IPS-18c (cell line): Measurements from ENCODE around the gene OR4C11.

Experiments
- H3K4me3 ChIP-seq: 2 replicates; pipeline ENCODE4 v1.7.0; 2013; ENCODE audit warnings: low read depth, mild to moderate bottlenecking, low read length, moderate library complexity; ENCODE audit not compliant: insufficient read depth
- H3K9me3 ChIP-seq: one replicate; pipeline ENCODE4 v1.6.1; 2013; ENCODE audit warnings: mild to moderate bottlenecking, low read length, moderate library complexity; ENCODE audit not compliant: control insufficient read depth, insufficient read depth

Gene OR4C11, protein sequence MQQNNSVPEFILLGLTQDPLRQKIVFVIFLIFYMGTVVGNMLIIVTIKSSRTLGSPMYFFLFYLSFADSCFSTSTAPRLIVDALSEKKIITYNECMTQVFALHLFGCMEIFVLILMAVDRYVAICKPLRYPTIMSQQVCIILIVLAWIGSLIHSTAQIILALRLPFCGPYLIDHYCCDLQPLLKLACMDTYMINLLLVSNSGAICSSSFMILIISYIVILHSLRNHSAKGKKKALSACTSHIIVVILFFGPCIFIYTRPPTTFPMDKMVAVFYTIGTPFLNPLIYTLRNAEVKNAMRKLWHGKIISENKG

DNA sequence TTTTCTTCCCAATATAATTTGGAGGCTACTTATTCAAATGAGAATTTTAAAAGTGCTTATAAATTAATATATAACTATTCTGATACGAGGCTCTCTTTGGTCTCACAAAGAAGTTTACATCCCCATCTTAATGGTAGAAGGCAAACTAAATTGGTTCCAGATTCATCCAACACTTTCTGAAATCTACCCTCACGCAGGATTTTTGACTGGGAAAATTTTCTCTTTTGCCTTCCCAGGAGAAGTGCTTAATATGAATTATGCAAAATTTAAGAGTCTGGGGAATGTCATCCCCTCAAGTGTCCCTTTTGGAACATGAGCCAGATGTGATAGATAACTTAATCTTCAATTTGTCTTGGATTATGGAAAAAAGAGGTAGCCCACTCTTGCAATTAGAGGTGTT lies at the start of gene OR4C11:
TSS of gene OR4C11 (minus strand) at position 101 of the 400 bp plus-strand sequence. CDS start 3,272 bp downstream, outside the sequence.
- H3K9me3 ChIP-seq: no peaks in the 10 kb centered on the region
- no peak within 1 kb of the TSS for H3K4me3 ChIP-seq

DNA sequence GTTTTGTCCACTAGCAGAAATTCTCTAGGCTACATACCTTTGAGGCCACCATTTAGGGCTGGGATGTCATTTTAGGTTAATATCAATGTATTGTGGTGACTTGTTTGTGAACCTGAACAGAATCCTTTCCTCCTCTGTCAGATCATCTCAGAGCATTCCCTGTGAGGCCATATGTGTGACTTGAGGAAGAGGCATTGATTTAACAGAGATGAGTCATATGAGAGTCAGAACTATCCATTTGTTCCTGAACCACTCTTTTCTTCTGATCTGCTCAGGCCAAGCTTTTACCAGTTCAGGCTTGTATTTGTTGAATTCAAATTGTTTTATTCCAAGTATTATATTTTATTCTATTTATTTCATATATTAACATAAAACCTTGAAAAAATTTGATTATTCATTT lies 47.7 kb upstream of the OR4C11 start:
- Histone ChIP-seq H3K9me3 (peaks cover 10% of the 10 kb centered on the region), H3K4me3 (no peak overlapping the region)

DNA sequence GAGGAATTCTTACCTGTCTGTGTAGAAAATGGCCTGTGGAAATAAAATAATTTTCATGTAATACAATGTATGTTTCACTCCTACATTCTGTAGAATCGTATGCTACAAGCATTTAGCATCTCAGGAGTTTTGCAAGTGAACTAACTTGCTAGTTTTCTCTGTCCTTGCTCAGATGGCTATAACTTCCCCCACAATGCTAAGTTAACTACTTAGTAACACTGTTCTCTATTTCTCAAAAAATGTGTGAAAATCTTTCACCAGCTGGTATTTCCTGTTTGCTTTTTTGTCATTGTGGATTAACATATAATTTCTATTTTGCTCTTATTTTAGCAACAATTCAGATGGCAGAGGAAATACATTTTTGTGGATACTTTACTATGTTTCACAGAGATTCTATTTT lies 45.1 kb upstream of the OR4C11 start:
- H3K9me3 ChIP-seq: peaks cover 5% of the 10 kb centered on the region

DNA sequence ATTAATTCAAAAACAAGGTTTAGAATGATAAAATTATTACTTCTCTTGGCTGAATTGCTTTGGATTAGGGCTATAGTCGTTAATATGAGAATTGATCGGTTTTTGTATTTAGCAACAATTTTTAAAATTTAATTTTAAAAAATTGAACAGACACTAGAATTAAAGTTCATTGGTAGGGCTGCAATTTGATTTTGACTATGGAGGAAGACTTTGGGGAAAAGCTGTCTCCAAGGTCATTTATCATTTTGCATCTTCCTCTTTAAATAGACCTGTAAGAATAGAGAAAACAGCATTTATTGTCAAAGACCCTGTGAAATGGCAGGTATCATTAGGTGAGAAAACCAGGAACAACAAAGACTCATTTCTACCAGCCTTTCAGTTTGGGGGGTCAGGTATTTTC lies 40.6 kb upstream of the OR4C11 start, which contains the start of gene OR4S2:
TSS of gene OR4S2 (plus strand) at position 301 of the 400 bp plus-strand sequence. CDS start 2,577 bp downstream, outside the sequence.
- peaks cover 5% of the 10 kb centered on the region for H3K9me3 ChIP-seq

More for the DNA sequence above, 45.1 kb upstream of the OR4C11 start:
- H3K4me3 ChIP-seq: no peak overlapping the region

DNA sequence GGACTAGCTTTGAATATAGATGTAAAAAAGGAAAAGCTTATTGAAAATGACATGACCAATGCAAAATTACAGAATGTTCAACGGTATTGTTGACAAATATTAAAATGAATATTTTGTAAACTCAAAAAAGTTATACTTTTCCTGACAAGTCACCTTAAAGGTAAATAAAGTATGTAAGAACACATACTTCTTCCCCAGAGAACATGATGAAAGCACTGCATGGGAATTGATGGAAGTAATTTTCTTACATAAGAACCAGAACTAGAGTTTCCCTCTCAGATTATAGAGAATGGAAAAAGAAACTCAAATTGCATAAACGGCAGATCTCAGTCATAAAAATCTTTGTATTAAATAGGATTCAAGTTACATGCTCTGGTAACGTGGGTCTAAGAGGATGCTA lies 27.4 kb upstream of the OR4C11 start, which contains the start of gene OR4P4:
TSS of gene OR4P4 (plus strand) at position 301 of the 400 bp plus-strand sequence.
- no peak within 1 kb of the TSS for H3K4me3 ChIP-seq
- H3K9me3 ChIP-seq: no peaks in the 10 kb centered on the region

More for the DNA sequence above, 40.6 kb upstream of the OR4C11 start, which contains the start of gene OR4S2:
- H3K4me3 ChIP-seq: no peak within 1 kb of the TSS

DNA sequence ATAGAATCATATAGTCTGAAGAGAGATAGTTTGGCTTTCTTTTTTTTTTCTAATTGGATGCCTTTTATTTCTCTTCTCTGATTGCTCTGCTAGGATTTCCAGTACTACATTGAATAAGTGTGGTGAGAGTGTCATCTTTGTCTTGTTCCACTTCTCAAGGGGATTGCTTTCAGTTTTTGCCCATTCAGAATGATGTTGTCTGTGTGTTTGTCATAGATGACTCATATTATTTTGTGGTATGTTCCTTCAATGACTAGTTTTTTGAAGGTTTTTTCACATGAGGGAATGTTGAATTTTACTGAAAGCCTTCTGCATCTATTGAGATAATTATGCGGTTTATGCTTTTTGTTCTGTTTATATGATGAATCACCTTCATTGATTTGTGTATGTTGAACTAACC lies 17.1 kb upstream of the OR4C11 start:
- no peak overlapping the region for H3K4me3 ChIP-seq

DNA sequence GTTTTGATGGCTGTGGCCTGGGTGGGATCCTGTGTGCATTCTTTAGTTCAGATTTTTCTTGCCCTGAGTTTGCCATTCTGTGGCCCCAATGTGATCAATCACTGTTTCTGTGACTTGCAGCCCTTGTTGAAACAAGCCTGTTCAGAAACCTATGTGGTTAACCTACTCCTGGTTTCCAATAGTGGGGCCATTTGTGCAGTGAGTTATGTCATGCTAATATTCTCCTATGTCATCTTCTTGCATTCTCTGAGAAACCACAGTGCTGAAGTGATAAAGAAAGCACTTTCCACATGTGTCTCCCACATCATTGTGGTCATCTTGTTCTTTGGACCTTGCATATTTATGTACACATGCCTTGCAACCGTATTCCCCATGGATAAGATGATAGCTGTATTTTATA lies 34.9 kb downstream of the OR4C11 start:
- peaks cover 16% of the 10 kb centered on the region for H3K9me3 ChIP-seq

More for the DNA sequence above, 17.1 kb upstream of the OR4C11 start:
- H3K9me3 ChIP-seq: peaks cover 3% of the 10 kb centered on the region

DNA sequence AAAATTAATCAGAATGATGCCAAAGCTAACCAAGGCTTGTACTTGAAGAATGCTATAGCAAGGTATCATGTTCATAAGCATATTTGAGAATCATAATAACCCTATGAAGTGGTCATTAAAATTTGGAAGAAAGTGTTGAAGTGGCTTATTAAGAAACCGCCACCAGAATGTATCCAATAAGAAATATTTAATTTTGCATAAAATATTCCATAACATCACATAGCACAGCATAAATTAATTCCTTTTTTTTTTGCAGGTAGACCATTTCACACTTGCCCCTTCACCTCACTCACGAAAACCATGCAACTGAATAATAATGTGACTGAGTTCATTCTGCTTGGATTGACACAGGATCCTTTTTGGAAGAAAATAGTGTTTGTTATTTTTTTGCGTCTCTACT lies 35.6 kb downstream of the OR4C11 start, which contains the start of gene OR4C16:
TSS of gene OR4C16 (plus strand) at position 301 of the 400 bp plus-strand sequence. CDS start at position 301, 0 bp downstream.
- H3K4me3 ChIP-seq: no peak within 1 kb of the TSS
- peaks cover 14% of the 10 kb centered on the region for H3K9me3 ChIP-seq

More for the DNA sequence above, 34.9 kb downstream of the OR4C11 start:
- H3K4me3 ChIP-seq: no peak overlapping the region

DNA sequence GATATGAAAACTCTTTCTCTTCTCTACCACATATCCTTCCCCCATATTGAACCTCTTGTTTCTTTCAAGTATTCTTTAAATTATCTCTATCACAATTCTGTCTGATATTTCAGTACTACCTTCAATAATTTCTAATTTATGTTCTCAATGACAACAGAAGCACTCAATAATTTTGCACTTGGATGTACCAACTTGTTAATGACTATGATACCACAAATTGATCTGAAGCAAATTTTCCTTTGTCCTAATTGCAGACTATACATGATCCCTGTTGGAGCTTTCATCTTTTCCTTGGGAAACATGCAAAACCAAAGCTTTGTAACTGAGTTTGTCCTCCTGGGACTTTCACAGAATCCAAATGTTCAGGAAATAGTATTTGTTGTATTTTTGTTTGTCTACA lies 53.3 kb downstream of the OR4C11 start, which contains the start of gene OR4C15:
TSS of gene OR4C15 (plus strand) at position 301 of the 400 bp plus-strand sequence. CDS start at position 301, 0 bp downstream.
- Histone ChIP-seq H3K4me3 (no peak within 1 kb of the TSS), H3K9me3 (peaks cover 24% of the 10 kb centered on the region)
